ENCODE data around the gene CAPN7. TPM values are rescaled to one million over a fixed set of nuclear protein-coding genes. Genes with fewer than 3 reads are reported as not detected.

The CAPN7 gene
- polyA plus RNA-seq, 3 donors: 11.7 to 20.8 (median 14.7) TPM

DNA sequence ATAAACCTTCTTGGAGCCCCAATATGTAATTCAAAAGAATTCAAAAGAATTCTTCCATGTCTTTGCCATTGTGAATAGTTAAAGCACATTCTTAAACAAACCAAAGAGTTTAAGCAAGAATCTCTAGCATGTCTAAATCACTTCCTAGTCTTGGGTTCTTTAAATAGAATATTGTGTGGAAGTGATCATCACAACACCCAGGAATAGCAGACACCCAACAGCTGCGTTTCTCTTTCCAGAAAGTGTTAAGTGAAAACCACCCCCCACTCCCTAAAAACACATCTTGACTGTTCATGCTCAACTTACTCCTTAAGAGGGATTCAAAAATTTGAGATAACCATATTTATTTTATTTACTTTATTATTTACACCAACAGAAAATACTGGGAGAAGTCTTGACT lies 24.1 kb upstream of the CAPN7 start:
- Histone ChIP-seq H3K4me3 (replicated peaks in 1 of 3; ENCODE audit: low read depth in 2 of 3, low read length in 3 of 3) (no peak overlapping the region), H3K4me1 (ENCODE audit: control insufficient read depth in 1 of 2, insufficient read depth in 2 of 2, low read length in 2 of 2) (no peaks in the 10 kb centered on the region), H3K27me3 (ENCODE audit: control insufficient read depth in 2 of 2, insufficient read depth in 2 of 2, low read length in 2 of 2) (peaks cover 5% of the 10 kb centered on the region in 2 donors), H3K4me2 (replicated peaks; ENCODE audit: extremely low read depth, low read length, poor library complexity, severe bottlenecking) (no peak overlapping the region), H2AFZ (ENCODE audit: insufficient read depth, low read depth, low read length, poor library complexity, severe bottlenecking) (no peak overlapping the region), H4K20me1 (ENCODE audit: insufficient read depth, low read length) (no peaks in the 10 kb centered on the region), H3K79me2 (ENCODE audit: insufficient read depth, low read length) (no peaks in the 10 kb centered on the region), H3K9me3 (replicated peaks in 1 of 2; ENCODE audit: control insufficient read depth in 1 of 2, insufficient read depth in 1 of 2, low read length in 2 of 2) (no peaks in the 10 kb centered on the region), H3K36me3 (replicated peaks in 1 of 2; ENCODE audit: control insufficient read depth in 1 of 2, insufficient read depth in 2 of 2, low read length in 2 of 2) (no peaks in the 10 kb centered on the region), H3K9ac (ENCODE audit: insufficient read depth, low read length, poor library complexity, severe bottlenecking) (no peak overlapping the region), H3K27ac (ENCODE audit: low read depth in 1 of 2, low read length in 2 of 2) (no peak overlapping the region)
- Mint-ChIP-seq H3K27me3 (ENCODE audit: low read depth in 3 of 3) (peaks cover 10 to 24% (median 19%) of the 10 kb centered on the region in 3 donors), H3K27ac (no peak overlapping the region), H3K4me1 (no peaks in the 10 kb centered on the region), H3K4me3 (no peak overlapping the region), H3K36me3 (no peaks in the 10 kb centered on the region), H3K9me3 (no peaks in the 10 kb centered on the region)
- WGBS (ENCODE audit: insufficient coverage): no CpG with 5 or more reads among the region's 1 CpG
- TF ChIP-seq, protein P1, sequence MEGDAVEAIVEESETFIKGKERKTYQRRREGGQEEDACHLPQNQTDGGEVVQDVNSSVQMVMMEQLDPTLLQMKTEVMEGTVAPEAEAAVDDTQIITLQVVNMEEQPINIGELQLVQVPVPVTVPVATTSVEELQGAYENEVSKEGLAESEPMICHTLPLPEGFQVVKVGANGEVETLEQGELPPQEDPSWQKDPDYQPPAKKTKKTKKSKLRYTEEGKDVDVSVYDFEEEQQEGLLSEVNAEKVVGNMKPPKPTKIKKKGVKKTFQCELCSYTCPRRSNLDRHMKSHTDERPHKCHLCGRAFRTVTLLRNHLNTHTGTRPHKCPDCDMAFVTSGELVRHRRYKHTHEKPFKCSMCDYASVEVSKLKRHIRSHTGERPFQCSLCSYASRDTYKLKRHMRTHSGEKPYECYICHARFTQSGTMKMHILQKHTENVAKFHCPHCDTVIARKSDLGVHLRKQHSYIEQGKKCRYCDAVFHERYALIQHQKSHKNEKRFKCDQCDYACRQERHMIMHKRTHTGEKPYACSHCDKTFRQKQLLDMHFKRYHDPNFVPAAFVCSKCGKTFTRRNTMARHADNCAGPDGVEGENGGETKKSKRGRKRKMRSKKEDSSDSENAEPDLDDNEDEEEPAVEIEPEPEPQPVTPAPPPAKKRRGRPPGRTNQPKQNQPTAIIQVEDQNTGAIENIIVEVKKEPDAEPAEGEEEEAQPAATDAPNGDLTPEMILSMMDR (IDR thresholded peaks at IDR 0.05): no peak
- intact Hi-C loops (cut with micrococcal nuclease): no loop called here
- DNase-seq: no peak

DNA sequence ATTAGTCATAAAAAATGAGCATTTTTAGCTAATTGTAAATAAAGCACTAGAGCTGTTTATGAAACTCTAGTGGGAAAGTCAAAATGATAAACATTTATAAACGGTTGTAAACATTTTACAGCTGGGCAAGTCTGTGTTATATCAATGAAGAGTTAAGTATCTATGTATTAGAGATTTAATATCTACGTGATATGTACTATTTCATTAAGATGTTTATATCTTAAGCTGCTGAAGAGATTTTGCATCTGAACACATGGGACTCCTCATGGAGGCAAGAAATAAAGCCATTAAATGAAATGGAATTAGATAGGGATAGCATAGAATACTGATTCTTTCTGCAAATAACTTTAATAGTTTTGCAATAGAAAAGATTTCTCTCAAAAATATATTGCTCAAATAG lies 23.0 kb upstream of the CAPN7 start:
- no peak overlapping the region for H3K27ac Mint-ChIP-seq
- no peaks in the 10 kb centered on the region for H3K4me1 Mint-ChIP-seq
- peaks cover 5% of the 10 kb centered on the region in 2 donors for H3K27me3 ChIP-seq (ENCODE audit: control insufficient read depth in 2 of 2, insufficient read depth in 2 of 2, low read length in 2 of 2)
- H3K4me2 ChIP-seq (replicated peaks; ENCODE audit: extremely low read depth, low read length, poor library complexity, severe bottlenecking): no peak overlapping the region
- no peak for DNase-seq
- no peaks in the 10 kb centered on the region for H3K9me3 Mint-ChIP-seq
- no peaks in the 10 kb centered on the region for H3K79me2 ChIP-seq (ENCODE audit: insufficient read depth, low read length)
- no peak overlapping the region for H3K4me3 ChIP-seq (replicated peaks in 1 of 3; ENCODE audit: low read depth in 2 of 3, low read length in 3 of 3)
- TF ChIP-seq, protein P1 (IDR thresholded peaks at IDR 0.05): no peak
- H3K36me3 ChIP-seq (replicated peaks in 1 of 2; ENCODE audit: control insufficient read depth in 1 of 2, insufficient read depth in 2 of 2, low read length in 2 of 2): no peaks in the 10 kb centered on the region
- WGBS (ENCODE audit: insufficient coverage): no CpG with 5 or more reads among the region's 2 CpGs
- no peak overlapping the region for H2AFZ ChIP-seq (ENCODE audit: insufficient read depth, low read depth, low read length, poor library complexity, severe bottlenecking)
- no peak overlapping the region for H3K9ac ChIP-seq (ENCODE audit: insufficient read depth, low read length, poor library complexity, severe bottlenecking)
- no peaks in the 10 kb centered on the region for H3K4me1 ChIP-seq (ENCODE audit: control insufficient read depth in 1 of 2, insufficient read depth in 2 of 2, low read length in 2 of 2)
- H3K9me3 ChIP-seq (replicated peaks in 1 of 2; ENCODE audit: control insufficient read depth in 1 of 2, insufficient read depth in 1 of 2, low read length in 2 of 2): no peaks in the 10 kb centered on the region
- no peaks in the 10 kb centered on the region for H4K20me1 ChIP-seq (ENCODE audit: insufficient read depth, low read length)
- no peaks in the 10 kb centered on the region for H3K36me3 Mint-ChIP-seq
- intact Hi-C loops (cut with micrococcal nuclease): no loop called here
- H3K4me3 Mint-ChIP-seq: no peak overlapping the region
- H3K27me3 Mint-ChIP-seq (ENCODE audit: low read depth in 3 of 3): peaks cover 10 to 24% (median 19%) of the 10 kb centered on the region in 3 donors
- H3K27ac ChIP-seq (ENCODE audit: low read depth in 1 of 2, low read length in 2 of 2): no peak overlapping the region
